Smooth muscle cell of the pulmonary artery (primary cell): Measurements from ENCODE around the gene RSL1D1. TPM values are rescaled to one million over a fixed set of nuclear protein-coding genes. Genes with fewer than 3 reads are reported as not detected.

Experiments used
- total RNA-seq: library from RNA; depleted of rRNA; stranded (reverse); fragments of >200 nt; gene quantifications from 2 replicates; pipeline ENCODE4 v1.2.3, GENCODE V29; 2014

Gene RSL1D1
- 47.7 and 55.6 TPM in 2 replicates for total RNA-seq

GRCh38 chr16:11851294-11852091 is at the start of gene RSL1D1:
Gene RSL1D1, minus strand, starts transcription at chr16:11851542. Its CDS starts 30 bp downstream, at chr16:11851512.

GRCh38 chr16:11797166-11797956 is 54.0 kb downstream of the RSL1D1 start, which contains the start of gene ZC3H7A:
Gene ZC3H7A, minus strand, starts transcription at chr16:11797258. Its CDS starts 14,904 bp downstream, at chr16:11782354.

Other genes starting within 250 kb of the RSL1D1 start
- 16.2 and 16.8 TPM in 2 replicates for gene SNN, start 183.1 kb downstream of the RSL1D1 start, total RNA-seq
- gene TXNDC11, start 108.7 kb downstream of the RSL1D1 start, total RNA-seq = 30.2 and 32.6 TPM in 2 replicates
- 57.9 and 68.4 TPM in 2 replicates for gene ZC3H7A, start 54.3 kb downstream of the RSL1D1 start, total RNA-seq
- 75.5 and 78.3 TPM in 2 replicates for gene GSPT1, start 64.4 kb upstream of the RSL1D1 start, total RNA-seq
- gene NPIPB2, start 90.5 kb upstream of the RSL1D1 start, total RNA-seq = 5.2 and 7.3 TPM in 2 replicates
- 0.10 TPM in 1 of 2 replicates, not detected in the other for gene TNFRSF17, start 113.7 kb upstream of the RSL1D1 start, total RNA-seq
- 20.8 and 21.5 TPM in 2 replicates for gene SNX29, start 125.2 kb upstream of the RSL1D1 start, total RNA-seq